IMR-90 (cell line): ENCODE data around the gene TTL. TPM values are rescaled to one million over a fixed set of nuclear protein-coding genes. Genes with fewer than 3 reads are reported as not detected.

ENCODE experiments used
- ATAC-seq: fragments of 200-7000 bp; cut with Tn5 transposase; 2 replicates; pipeline ENCODE4 v1.9.1; 2020; ENCODE audit warnings: low read depth, mild to moderate bottlenecking, moderate library complexity
- BruUV-seq: library from RNA; stranded (reverse); fragments of 400-500 nt; replicated peaks from 2 replicates; lab custom pipeline; 2021; lab: Mats Ljungman, UMichigan
- CTCF ChIA-PET: fragments of 300-600 bp; formaldehyde crosslinking; extraction: SDS; loops from one replicate; lab custom pipeline; 2021; ENCODE audit warnings: antibody characterized with exemption; lab: Yijun Ruan, JAX
- POLR2A ChIA-PET: fragments of 300-600 bp; sonication (Branson Sonifier 250); formaldehyde crosslinking; loops from one replicate; lab custom pipeline; 2022; ENCODE audit warnings: antibody characterized with exemption; ENCODE audit not compliant: unreplicated experiment; lab: Charles Lee
- DNase-seq: peaks from one replicate; pipeline ENCODE4 v3.0.0; 2013
- H2AFZ ChIP-seq: replicated peaks from 2 replicates; pipeline ENCODE3; 2013; ENCODE audit warnings: low read length, mild to moderate bottlenecking; ENCODE audit not compliant: poor library complexity
- H2AK5ac ChIP-seq: 2 replicates; pipeline ENCODE4 v1.6.1; 2013; ENCODE audit warnings: low read depth, low read length, inconsistent platforms
- H2AK9ac ChIP-seq: replicated peaks from 2 replicates; pipeline ENCODE3; 2013; ENCODE audit warnings: mild to moderate bottlenecking, low read depth, low read length, moderate library complexity; ENCODE audit not compliant: poor library complexity
- H2BK120ac ChIP-seq: 2 replicates; pipeline ENCODE4 v1.6.1; 2013; ENCODE audit warnings: low read depth, low read length, inconsistent platforms
- H2BK15ac ChIP-seq: 3 replicates; pipeline ENCODE4 v1.6.1; 2013; ENCODE audit warnings: low read depth, low read length, inconsistent platforms
- H2BK20ac ChIP-seq: 2 replicates; pipeline ENCODE4 v1.6.1; 2013; ENCODE audit warnings: low read depth, mild to moderate bottlenecking, inconsistent platforms, low read length, moderate library complexity
- H2BK5ac ChIP-seq: 2 replicates; pipeline ENCODE4 v1.6.1; 2013; ENCODE audit warnings: mild to moderate bottlenecking, low read depth, low read length, inconsistent platforms; ENCODE audit not compliant: poor library complexity, severe bottlenecking
- H3K14ac ChIP-seq: replicated peaks from 2 replicates; pipeline ENCODE4 v1.6.1; 2013; ENCODE audit warnings: low read depth, low read length, inconsistent platforms
- H3K18ac ChIP-seq: 2 replicates; pipeline ENCODE4 v1.6.1; 2013; ENCODE audit warnings: low read depth, low read length, control low read depth
- H3K23ac ChIP-seq: 2 replicates; pipeline ENCODE4 v1.6.1; 2013; ENCODE audit warnings: low read depth, low read length, inconsistent platforms
- H3K27ac ChIP-seq: 2 replicates; pipeline ENCODE4 v1.5.1; 2013; ENCODE audit warnings: mild to moderate bottlenecking, control low read depth, low read length; ENCODE audit not compliant: insufficient read depth
- H3K27me3 ChIP-seq: 2 replicates; pipeline ENCODE4 v1.6.1; 2013; ENCODE audit warnings: low read length; ENCODE audit not compliant: control insufficient read depth, insufficient read depth
- H3K36me3 ChIP-seq: 2 replicates; pipeline ENCODE4 v1.6.1; 2013; ENCODE audit warnings: low read length, mixed read lengths; ENCODE audit not compliant: control insufficient read depth, insufficient read depth
- H3K4ac ChIP-seq: 2 replicates; pipeline ENCODE4 v1.6.1; 2013; ENCODE audit warnings: low read depth, low read length, inconsistent platforms
- H3K4me1 ChIP-seq: 2 replicates; pipeline ENCODE4 v1.6.1; 2013; ENCODE audit warnings: low read length, mixed read lengths; ENCODE audit not compliant: control insufficient read depth, insufficient read depth
- H3K4me2 ChIP-seq: 2 replicates; pipeline ENCODE4 v1.6.1; 2013; ENCODE audit warnings: low read depth, mild to moderate bottlenecking, control low read depth, low read length, moderate library complexity
- H3K4me3 ChIP-seq: 2 replicates; pipeline ENCODE4 v1.5.1; 2013; ENCODE audit warnings: low read depth, mild to moderate bottlenecking, control low read depth, low read length, moderate library complexity; ENCODE audit not compliant: insufficient read depth
- H3K56ac ChIP-seq: 2 replicates; pipeline ENCODE4 v1.6.1; 2013; ENCODE audit warnings: low read length, inconsistent platforms; ENCODE audit not compliant: insufficient read depth; ENCODE audit errors: extremely low read depth
- H3K79me1 ChIP-seq, 2 experiments: 2 replicates each; pipeline ENCODE4 v1.6.1; 2013; ENCODE audit warnings: low read length in 2 of 2, inconsistent platforms in 1 of 2, low read depth in 1 of 2
- H3K9ac ChIP-seq: 2 replicates; pipeline ENCODE4 v1.6.1; 2013; ENCODE audit warnings: low read depth, low read length, control low read depth
- H3K9me1 ChIP-seq: 2 replicates; pipeline ENCODE4 v1.6.1; 2013; ENCODE audit warnings: low read length, inconsistent platforms; ENCODE audit not compliant: insufficient read depth
- H3K9me3 ChIP-seq: 2 replicates; pipeline ENCODE4 v1.6.1; 2013; ENCODE audit warnings: low read length; ENCODE audit not compliant: control insufficient read depth, insufficient read depth
- H4K20me1 ChIP-seq: 2 replicates; pipeline ENCODE4 v1.6.1; 2013; ENCODE audit warnings: low read length, inconsistent platforms; ENCODE audit not compliant: insufficient read depth
- H4K5ac ChIP-seq: 2 replicates; pipeline ENCODE4 v1.6.1; 2013; ENCODE audit warnings: mild to moderate bottlenecking, low read depth, low read length, control low read depth
- H4K8ac ChIP-seq, 2 experiments: 2 replicates each; pipeline ENCODE4 v1.6.1; 2013; ENCODE audit warnings: low read depth in 2 of 2, low read length in 2 of 2, control low read depth in 1 of 2, inconsistent platforms in 1 of 2
- H4K91ac ChIP-seq: 2 replicates; pipeline ENCODE4 v1.6.1; 2013; ENCODE audit warnings: low read depth, low read length, inconsistent platforms; ENCODE audit not compliant: insufficient read depth
- CEBPB ChIP-seq: IDR thresholded peaks from 2 replicates; pipeline ENCODE4 v1.6.1; 2012; ENCODE audit warnings: low read depth, low read length, improper control_type of control experiment
- ELK1 ChIP-seq: fragments of 150-350 bp; IDR thresholded peaks from 2 replicates; pipeline ENCODE4 v1.6.1; 2016; ENCODE audit warnings: low read depth, mild to moderate bottlenecking, low read length, moderate library complexity, borderline replicate concordance
- MXI1 ChIP-seq: IDR thresholded peaks from 2 replicates; pipeline ENCODE4 v1.6.1; 2012; ENCODE audit warnings: low read depth, mild to moderate bottlenecking, low read length, moderate library complexity, borderline replicate concordance
- RCOR1 ChIP-seq: IDR thresholded peaks from 2 replicates; pipeline ENCODE4 v1.6.1; 2012; ENCODE audit warnings: mild to moderate bottlenecking, low read length, improper control_type of control experiment; ENCODE audit not compliant: insufficient replicate concordance
- WGBS, 2 experiments: methylation state at CpG; one replicate each; pipeline versions ENCODE4 v1.1.5 to v1.1.7; 2013; ENCODE audit warnings: missing lambda C conversion rate in 2 of 2; ENCODE audit not compliant: insufficient read length in 1 of 2; ENCODE audit errors: extremely low coverage in 2 of 2; 5-methylcytosine and 5-hydroxymethylcytosine counted together
- dilution Hi-C: fragments of 300-500 bp; cut with HindIII; formaldehyde crosslinking; loops from one replicate; pipeline ENCODE4 v1.14.3; 2018; ENCODE audit warnings: low sequenced_read_pairs; ENCODE audit not compliant: unreplicated experiment
- in situ Hi-C: fragments of 300-500 bp; cut with MboI; formaldehyde crosslinking; loops from 3 replicates; pipeline ENCODE4 v1.14.3; 2019; ENCODE audit warnings: low sequenced_read_pairs, inconsistent platforms, mixed read lengths
- intact Hi-C: fragments of 100-400 bp; cut with micrococcal nuclease; formaldehyde crosslinking; loops from 2 replicates; pipeline ENCODE4 v1.10.0; 2022
- polyA plus RNA-seq, 3 experiments: library from polyadenylated mRNA; depleted of rRNA; stranded (reverse); fragments of >200 nt; gene quantifications; 2 replicates each; pipeline ENCODE4 v1.2.3, GENCODE V29; 2012; ENCODE audit warnings: low replicate concordance in 1 of 3
- total RNA-seq: library from RNA; depleted of rRNA; stranded (reverse); fragments of >200 nt; gene quantifications from 2 replicates; pipeline ENCODE4 v1.2.3, GENCODE V29; 2012

Gene TTL
- total and polyA plus RNA-seq, 2 of the 4 experiments (the other 2 are of a cell fraction): 18.2 to 36.2 TPM

GRCh38 chr2:112529757-112530156 lies 47.8 kb downstream of the TTL start:
- no peak for ATAC-seq
- BruUV-seq: no TSS peak

More at GRCh38 chr2:112529757-112530156, 47.8 kb downstream of the TTL start:
- no peak overlapping the region for H2AK5ac ChIP-seq
- H4K5ac ChIP-seq: no peak overlapping the region
- intact Hi-C loops (no loop called here), in situ Hi-C loops (no loop called here), dilution Hi-C loops (no loop called here)
- no peak overlapping the region for H3K14ac ChIP-seq
- no peaks in the 10 kb centered on the region for H3K4me1 ChIP-seq
- no peak overlapping the region for H2BK20ac ChIP-seq
- no peak overlapping the region for H3K4me3 ChIP-seq
- H3K27me3 ChIP-seq: no peaks in the 10 kb centered on the region
- H3K9ac ChIP-seq: no peak overlapping the region
- no peak overlapping the region for H3K4ac ChIP-seq
- H4K91ac ChIP-seq: no peak overlapping the region
- POLR2A ChIA-PET: no interaction called here
- peaks cover 24% of the 10 kb centered on the region for H3K36me3 ChIP-seq
- no peaks in the 10 kb centered on the region for H3K9me3 ChIP-seq
- H3K18ac ChIP-seq: no peak overlapping the region
- H3K23ac ChIP-seq: no peak overlapping the region
- H2BK15ac ChIP-seq: no peak overlapping the region
- CTCF ChIA-PET: no interaction called here
- H2AFZ ChIP-seq: no peak overlapping the region
- H2BK5ac ChIP-seq: no peak overlapping the region
- H3K79me1 ChIP-seq: peaks cover 0 to 8% of the 10 kb centered on the region in 2 experiments; a peak in 2 of 4 replicates
- no peak overlapping the region for H3K4me2 ChIP-seq
- no peak overlapping the region for H2AK9ac ChIP-seq
- H4K8ac ChIP-seq: no peak overlapping the region
- TF ChIP-seq MXI1: no peak
- TF ChIP-seq CEBPB: no peak
- no peak for TF ChIP-seq RCOR1
- no peak for TF ChIP-seq ELK1
- H3K27ac ChIP-seq: no peak overlapping the region
- H2BK120ac ChIP-seq: no peak overlapping the region
- H3K56ac ChIP-seq: no peak overlapping the region
- WGBS, 2 experiments: no CpG with 5 or more reads among the region's 4 CpGs
- H3K9me1 ChIP-seq: no peaks in the 10 kb centered on the region
- H4K20me1 ChIP-seq: no peaks in the 10 kb centered on the region
- no peak for DNase-seq
